HG02852 (cell line): ENCODE data around the gene RGS7BP.

Experiments
- ATAC-seq: cut with Tn5 transposase; IDR thresholded peaks from one replicate; pipeline ENCODE4 v1.9.1; 2021; ENCODE audit warnings: mild to moderate bottlenecking, moderate library complexity; ENCODE audit not compliant: unreplicated experiment

The RGS7BP gene

DNA sequence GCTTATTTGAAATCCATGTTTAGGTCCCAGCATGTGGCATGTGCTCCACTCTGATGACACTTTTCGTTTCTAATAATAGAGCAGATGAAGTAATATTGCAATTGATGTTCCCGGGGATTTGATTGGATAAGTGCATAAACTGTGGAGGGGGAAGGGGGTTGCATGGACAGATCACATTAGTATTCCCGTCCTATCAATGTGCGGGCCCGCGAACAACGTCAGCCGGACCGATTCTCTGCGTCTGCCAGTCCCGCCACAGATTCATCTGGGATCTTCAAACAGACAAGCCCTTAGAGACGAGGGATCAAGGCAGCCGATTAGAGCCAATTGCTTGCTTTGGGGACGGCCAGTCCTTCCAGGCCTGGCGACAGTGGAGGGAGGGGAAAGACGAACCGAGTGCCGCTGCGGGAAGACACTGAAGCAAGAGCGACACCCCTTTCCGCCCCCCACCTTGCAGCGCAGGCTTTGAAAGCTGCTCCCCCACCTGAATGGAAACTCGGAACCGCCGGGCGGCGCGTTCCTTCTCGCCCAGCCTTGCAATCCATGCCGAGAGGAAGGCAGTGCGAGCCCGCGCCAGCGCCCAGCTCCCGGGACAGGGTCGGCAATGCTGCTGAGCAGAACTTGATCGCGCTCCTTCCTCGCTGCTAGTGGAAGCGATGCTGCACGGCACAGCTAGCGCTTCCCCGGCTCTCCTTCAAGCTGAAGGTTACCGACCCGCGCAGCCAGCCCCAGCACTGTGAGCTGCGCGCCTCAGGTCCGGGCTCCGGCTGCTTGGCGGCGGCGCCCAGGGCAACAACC is at the start of gene RGS7BP:
TSS of gene RGS7BP (plus strand) at position 247 of the 798 bp plus-strand sequence. CDS start 610 bp downstream, outside the sequence.
- ATAC-seq, result no peak

DNA sequence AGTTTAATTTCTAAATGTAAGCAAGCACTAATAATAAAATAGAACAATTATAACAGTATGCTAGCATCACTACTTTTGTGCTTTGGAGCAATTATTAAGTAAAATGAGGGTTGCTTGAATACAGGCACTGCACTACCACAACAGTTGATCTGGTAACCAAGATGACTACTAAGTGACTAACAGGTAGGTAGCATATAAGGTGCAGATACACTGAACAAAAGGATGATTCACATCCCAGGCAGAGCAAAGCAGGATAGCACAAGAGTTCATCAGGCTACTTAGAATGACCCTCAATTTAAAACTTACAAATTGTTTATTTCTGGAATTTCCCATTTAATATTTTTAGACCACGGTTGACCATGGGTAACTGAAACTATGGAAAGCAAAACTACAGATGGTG is 48.0 kb upstream of the RGS7BP start:
- ATAC-seq, result no peak

- ATAC-seq, result no peak
Observed at GRCh38 chr5:64458948-64459347, 46.9 kb upstream of the RGS7BP start.

DNA sequence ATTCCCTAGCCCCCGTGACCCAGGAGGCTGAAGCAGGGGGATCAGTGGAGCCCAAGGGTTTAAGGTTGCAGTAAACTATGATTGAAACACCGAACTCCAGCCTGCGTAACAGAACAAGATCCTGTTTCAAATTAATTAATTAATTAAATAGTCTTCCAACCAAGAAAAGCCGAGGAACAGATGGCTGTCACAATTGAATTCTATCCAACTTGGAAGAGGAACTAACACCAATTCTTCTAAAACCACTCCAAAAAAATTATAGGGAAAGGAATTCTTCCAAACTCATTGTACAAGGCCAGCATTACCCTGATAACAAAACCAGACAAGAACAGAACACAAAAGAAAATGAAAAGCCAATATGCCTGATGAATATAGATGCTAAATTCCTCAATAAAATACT is 43.4 kb upstream of the RGS7BP start:
- ATAC-seq, result no peak

- no peak for ATAC-seq
Observed at GRCh38 chr5:64486163-64486562, 19.7 kb upstream of the RGS7BP start.

GRCh38 chr5:64487283-64487682 is 18.5 kb upstream of the RGS7BP start:
- no peak for ATAC-seq

DNA sequence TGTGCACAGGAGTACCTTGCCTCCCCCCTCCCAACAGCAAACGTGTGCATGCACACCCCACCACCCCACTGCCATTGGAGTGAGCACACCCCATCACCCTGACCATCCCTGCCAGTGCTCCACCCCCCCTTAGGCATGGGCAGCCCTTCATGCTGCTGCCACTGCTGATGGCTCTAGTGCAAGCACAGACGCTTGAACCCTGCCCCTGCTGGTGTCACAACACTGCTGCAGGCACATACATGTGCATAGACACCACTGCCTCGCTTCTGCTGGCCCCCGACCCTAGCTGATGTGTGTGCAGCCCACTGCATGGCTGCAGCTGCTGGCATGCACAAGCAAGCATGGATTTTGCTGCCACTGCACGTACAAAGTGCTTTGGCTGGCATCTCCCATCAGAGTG is 16.0 kb upstream of the RGS7BP start:
- no peak for ATAC-seq

DNA sequence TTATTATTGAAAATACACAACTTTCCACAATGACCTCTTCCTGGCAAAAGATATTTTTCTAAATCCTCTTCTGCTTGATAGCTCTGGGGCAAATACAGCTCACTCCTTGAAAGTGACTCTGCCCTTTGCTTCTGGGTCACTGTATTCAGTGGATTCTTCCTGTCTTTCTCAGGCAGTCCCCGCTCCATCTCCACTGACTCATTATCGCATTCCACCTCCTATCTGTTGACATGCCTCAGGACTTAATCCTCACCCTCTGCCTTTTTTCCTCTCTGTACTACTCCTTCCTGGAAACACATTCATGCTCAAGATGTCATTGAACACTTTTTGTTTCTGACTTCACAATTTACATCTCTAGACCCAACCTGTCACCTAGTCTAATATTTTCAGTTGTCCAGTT is 8.4 kb upstream of the RGS7BP start:
- ATAC-seq, result no peak

GRCh38 chr5:64502196-64502595 is 3.6 kb upstream of the RGS7BP start:
- no peak for ATAC-seq

- no peak for ATAC-seq
Observed at GRCh38 chr5:64506567-64507263, 900 bp downstream of the RGS7BP start.

DNA sequence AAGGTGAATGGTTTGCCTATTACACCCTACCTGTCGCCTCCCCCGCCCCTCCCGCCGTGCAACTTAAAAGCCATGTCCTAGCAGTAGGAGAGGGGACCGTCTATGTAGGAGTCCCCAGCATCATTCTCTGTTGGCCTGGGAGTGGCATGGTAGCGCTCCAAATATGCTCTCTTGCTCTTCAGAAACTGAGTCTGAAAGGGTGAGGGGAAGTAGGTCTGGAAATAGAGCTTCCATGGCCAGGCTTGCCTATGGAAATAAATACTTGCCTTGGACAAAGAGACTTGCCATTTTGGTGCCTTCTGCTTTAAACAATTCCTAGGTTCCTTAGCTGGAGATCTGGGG is 1.4 kb downstream of the RGS7BP start:
- no peak for ATAC-seq

- ATAC-seq, result no peak
Observed at GRCh38 chr5:64509828-64510227, 4.0 kb downstream of the RGS7BP start.

GRCh38 chr5:64513492-64513891 is 7.7 kb downstream of the RGS7BP start:
- ATAC-seq, result no peak

GRCh38 chr5:64514612-64515011 is 8.8 kb downstream of the RGS7BP start:
- ATAC-seq, result no peak

GRCh38 chr5:64516216-64516615 is 10.4 kb downstream of the RGS7BP start:
- no peak for ATAC-seq

DNA sequence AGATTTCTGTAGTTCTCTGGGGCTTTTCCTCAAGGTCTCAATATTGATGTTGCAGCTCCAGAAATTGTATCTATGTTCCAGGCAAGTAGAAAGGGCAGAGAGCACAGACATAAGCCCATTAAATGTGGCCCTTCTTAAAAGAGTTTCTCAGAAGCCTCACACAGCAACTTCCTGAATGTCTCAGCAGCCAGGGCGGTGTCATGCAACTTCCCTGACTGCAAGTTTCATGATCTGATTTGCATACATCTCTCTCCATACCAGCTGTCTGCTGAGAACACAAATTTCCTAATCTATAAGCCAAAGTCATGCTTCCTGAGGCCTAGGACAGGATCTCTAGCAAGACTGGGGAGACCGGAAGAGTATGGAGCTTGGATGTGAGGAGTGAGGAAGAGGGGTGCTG is 13.0 kb downstream of the RGS7BP start:
- ATAC-seq, result peak; percentile 95

DNA sequence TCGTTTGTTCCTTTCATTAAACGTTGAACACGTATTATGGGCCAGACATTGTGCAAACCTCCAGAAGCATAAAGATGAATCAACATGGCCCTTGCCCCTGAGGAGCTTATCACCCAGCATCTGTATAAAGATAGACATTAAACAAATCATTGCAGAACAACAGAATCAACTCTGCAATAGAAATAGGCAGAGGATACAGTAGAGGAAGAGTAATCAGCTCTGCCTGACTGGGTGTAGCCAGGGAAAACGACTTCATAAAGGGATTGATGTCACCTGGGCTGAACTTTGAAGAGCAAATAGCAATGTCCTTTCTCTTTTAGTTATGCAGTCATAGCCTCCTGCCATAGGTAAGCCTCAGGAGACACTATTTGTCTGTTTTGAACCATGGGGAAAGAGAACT is 13.4 kb downstream of the RGS7BP start:
- ATAC-seq, result peak; percentile 10

DNA sequence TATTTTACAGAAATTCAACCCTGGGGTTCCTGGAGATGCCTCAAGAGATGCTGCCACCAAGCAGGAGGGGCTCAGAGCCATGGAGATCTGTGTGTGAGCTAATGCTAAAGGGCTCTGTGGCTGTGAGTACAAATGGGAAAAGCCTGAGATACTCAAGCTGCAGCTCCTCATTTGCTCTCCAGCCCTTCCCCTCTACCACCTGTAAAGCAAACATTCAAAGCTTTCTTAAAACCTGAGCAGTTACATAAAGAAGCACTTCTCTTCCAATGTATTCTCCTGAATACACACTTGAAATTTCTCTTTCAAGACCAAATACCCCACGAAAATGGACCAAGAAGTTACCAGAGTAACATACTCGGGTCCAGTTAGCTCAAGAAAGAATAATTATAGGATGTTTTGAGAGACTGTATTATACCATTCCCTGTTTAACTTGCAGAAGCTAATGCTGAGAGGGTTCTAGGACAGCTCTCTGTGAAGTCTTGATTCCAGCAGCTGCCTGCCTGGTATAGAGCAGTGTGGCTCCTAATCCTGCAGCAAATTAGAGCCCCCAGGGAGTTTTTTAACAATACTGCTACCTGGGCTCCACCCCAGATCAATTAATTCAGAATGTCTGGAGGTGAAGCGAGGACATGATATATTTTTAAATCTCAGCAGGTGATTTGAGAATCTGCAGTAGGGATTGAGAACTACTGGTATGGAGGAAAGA is 21.1 kb downstream of the RGS7BP start:
- ATAC-seq, result no peak

GRCh38 chr5:64530076-64530475 is 24.3 kb downstream of the RGS7BP start:
- no peak for ATAC-seq

- no peak for ATAC-seq
Observed at GRCh38 chr5:64532212-64532611, 26.4 kb downstream of the RGS7BP start.

DNA sequence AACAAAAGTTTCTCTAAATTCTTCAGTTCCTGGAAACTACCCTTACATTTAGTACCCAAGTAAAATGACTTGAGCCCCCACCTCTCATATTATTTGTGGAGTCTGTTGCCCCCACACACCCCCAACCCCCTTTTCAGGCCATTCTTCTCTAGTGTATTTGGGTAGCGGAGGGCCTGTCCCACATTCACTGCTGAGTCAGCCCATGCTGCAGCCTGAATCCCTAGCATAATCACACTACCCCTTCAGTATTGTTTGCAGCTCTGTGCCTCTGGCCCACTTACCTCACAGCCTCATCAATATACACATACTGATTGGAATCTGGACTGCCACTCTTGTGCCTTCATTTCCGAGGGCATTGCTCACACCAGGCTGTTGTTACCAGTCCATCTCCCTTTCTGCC is 26.8 kb downstream of the RGS7BP start:
- ATAC-seq, result no peak

- ATAC-seq, result no peak
Observed at GRCh38 chr5:64534033-64534432, 28.2 kb downstream of the RGS7BP start.
